ENCODE data around the gene SLC2A10. TPM values are rescaled to one million over a fixed set of nuclear protein-coding genes. Genes with fewer than 3 reads are reported as not detected.

The SLC2A10 gene
- total RNA-seq, 1 experiment from 2014 or later: 7.4 TPM

- Histone ChIP-seq H3K36me3 (replicated peaks; ENCODE audit: control insufficient read depth, insufficient read depth, low read length) (no peaks in the 10 kb centered on the region), H3K27me3 (ENCODE audit: control insufficient read depth, insufficient read depth, low read length) (no peaks in the 10 kb centered on the region), H3K4me3 (ENCODE audit: insufficient read depth, low read depth, low read length) (no peak overlapping the region)
- DNase-seq: no peak
These were observed 4.6 kb upstream of the SLC2A10 start for GRCh38 chr20:46704714-46705377.

GRCh38 chr20:46705378-46705729, 4.1 kb upstream of the SLC2A10 start:
- Histone ChIP-seq H3K27me3 (ENCODE audit: control insufficient read depth, insufficient read depth, low read length) (no peaks in the 10 kb centered on the region; the same call in 1 of the 2 replicates), H3K36me3 (replicated peaks; ENCODE audit: control insufficient read depth, insufficient read depth, low read length) (no peaks in the 10 kb centered on the region)
- DNase-seq: no peak

GRCh38 chr20:46706242-46706641, 3.2 kb upstream of the SLC2A10 start:
- no peak for DNase-seq
- Histone ChIP-seq H3K27me3 (ENCODE audit: control insufficient read depth, insufficient read depth, low read length) (no peaks in the 10 kb centered on the region; the same call in 1 of the 2 replicates), H3K4me3 (ENCODE audit: insufficient read depth, low read depth, low read length) (no peak overlapping the region), H3K36me3 (replicated peaks; ENCODE audit: control insufficient read depth, insufficient read depth, low read length) (no peaks in the 10 kb centered on the region)

More at GRCh38 chr20:46705378-46705729, 4.1 kb upstream of the SLC2A10 start:
- no peak overlapping the region for H3K4me3 ChIP-seq (ENCODE audit: insufficient read depth, low read depth, low read length)

GRCh38 chr20:46708172-46708860, 1.1 kb upstream of the SLC2A10 start:
- no peaks in the 10 kb centered on the region for H3K36me3 ChIP-seq (replicated peaks; ENCODE audit: control insufficient read depth, insufficient read depth, low read length)
- H3K4me3 ChIP-seq (ENCODE audit: insufficient read depth, low read depth, low read length): no peak overlapping the region
- no peaks in the 10 kb centered on the region; the same call in 1 of the 2 replicates for H3K27me3 ChIP-seq (ENCODE audit: control insufficient read depth, insufficient read depth, low read length)
- DNase-seq: peak; percentile 71

GRCh38 chr20:46709055-46709458, 392 bp upstream of the SLC2A10 start:
- Histone ChIP-seq H3K36me3 (replicated peaks; ENCODE audit: control insufficient read depth, insufficient read depth, low read length) (no peaks in the 10 kb centered on the region), H3K27me3 (ENCODE audit: control insufficient read depth, insufficient read depth, low read length) (no peaks in the 10 kb centered on the region; the same call in 1 of the 2 replicates), H3K4me3 (ENCODE audit: insufficient read depth, low read depth, low read length) (peak overlapping the region; percentile 66)
- no peak for DNase-seq

GRCh38 chr20:46710153-46710913, 884 bp downstream of the SLC2A10 start:
- Histone ChIP-seq H3K4me3 (ENCODE audit: insufficient read depth, low read depth, low read length) (peak overlapping the region; percentile 66), H3K27me3 (ENCODE audit: control insufficient read depth, insufficient read depth, low read length) (no peaks in the 10 kb centered on the region; the same call in 1 of the 2 replicates), H3K36me3 (replicated peaks; ENCODE audit: control insufficient read depth, insufficient read depth, low read length) (no peaks in the 10 kb centered on the region)
- DNase-seq: no peak

- no peaks in the 10 kb centered on the region for H3K36me3 ChIP-seq (replicated peaks; ENCODE audit: control insufficient read depth, insufficient read depth, low read length)
- no peaks in the 10 kb centered on the region; the same call in 1 of the 2 replicates for H3K27me3 ChIP-seq (ENCODE audit: control insufficient read depth, insufficient read depth, low read length)
- H3K4me3 ChIP-seq (ENCODE audit: insufficient read depth, low read depth, low read length): no peak overlapping the region
- DNase-seq: no peak
These were observed 2.7 kb downstream of the SLC2A10 start for GRCh38 chr20:46712056-46712636.

- H3K27me3 ChIP-seq (ENCODE audit: control insufficient read depth, insufficient read depth, low read length): no peaks in the 10 kb centered on the region; the same call in 1 of the 2 replicates
- DNase-seq: no peak
- no peak overlapping the region for H3K4me3 ChIP-seq (ENCODE audit: insufficient read depth, low read depth, low read length)
- H3K36me3 ChIP-seq (replicated peaks; ENCODE audit: control insufficient read depth, insufficient read depth, low read length): no peaks in the 10 kb centered on the region
These were observed 4.7 kb downstream of the SLC2A10 start for GRCh38 chr20:46713957-46714834.

GRCh38 chr20:46715292-46715756, 5.9 kb downstream of the SLC2A10 start:
- DNase-seq: peak; percentile 79
- no peak overlapping the region for H3K4me3 ChIP-seq (ENCODE audit: insufficient read depth, low read depth, low read length)

GRCh38 chr20:46717818-46718541, 8.5 kb downstream of the SLC2A10 start:
- Histone ChIP-seq H3K27me3 (ENCODE audit: control insufficient read depth, insufficient read depth, low read length) (no peaks in the 10 kb centered on the region), H3K36me3 (replicated peaks; ENCODE audit: control insufficient read depth, insufficient read depth, low read length) (no peaks in the 10 kb centered on the region), H3K4me3 (ENCODE audit: insufficient read depth, low read depth, low read length) (no peak overlapping the region)
- DNase-seq: no peak

More at GRCh38 chr20:46715292-46715756, 5.9 kb downstream of the SLC2A10 start:
- no peaks in the 10 kb centered on the region for H3K27me3 ChIP-seq (ENCODE audit: control insufficient read depth, insufficient read depth, low read length)
- H3K36me3 ChIP-seq (replicated peaks; ENCODE audit: control insufficient read depth, insufficient read depth, low read length): no peaks in the 10 kb centered on the region

GRCh38 chr20:46720019-46720418, 10.6 kb downstream of the SLC2A10 start:
- H3K27me3 ChIP-seq (ENCODE audit: control insufficient read depth, insufficient read depth, low read length): no peaks in the 10 kb centered on the region

GRCh38 chr20:46720776-46721425, 11.5 kb downstream of the SLC2A10 start:
- no peak for DNase-seq

More at GRCh38 chr20:46720019-46720418, 10.6 kb downstream of the SLC2A10 start:
- no peak for DNase-seq
- Histone ChIP-seq H3K4me3 (ENCODE audit: insufficient read depth, low read depth, low read length) (no peak overlapping the region), H3K36me3 (replicated peaks; ENCODE audit: control insufficient read depth, insufficient read depth, low read length) (no peaks in the 10 kb centered on the region)

GRCh38 chr20:46721476-46721875, 12.0 kb downstream of the SLC2A10 start:
- no peaks in the 10 kb centered on the region for H3K27me3 ChIP-seq (ENCODE audit: control insufficient read depth, insufficient read depth, low read length)
- DNase-seq: no peak
- H3K4me3 ChIP-seq (ENCODE audit: insufficient read depth, low read depth, low read length): no peak overlapping the region
- H3K36me3 ChIP-seq (replicated peaks; ENCODE audit: control insufficient read depth, insufficient read depth, low read length): no peaks in the 10 kb centered on the region

More at GRCh38 chr20:46720776-46721425, 11.5 kb downstream of the SLC2A10 start:
- Histone ChIP-seq H3K27me3 (ENCODE audit: control insufficient read depth, insufficient read depth, low read length) (no peaks in the 10 kb centered on the region), H3K4me3 (ENCODE audit: insufficient read depth, low read depth, low read length) (no peak overlapping the region), H3K36me3 (replicated peaks; ENCODE audit: control insufficient read depth, insufficient read depth, low read length) (no peaks in the 10 kb centered on the region)
